ENCODE measurements around the gene STRN4.

Gene STRN4

GRCh38 chr19:46742926-46743480, 3.2 kb downstream of the STRN4 start:
- DNase-seq: no peak

GRCh38 chr19:46741447-46741846, 4.8 kb downstream of the STRN4 start:
- no peak for DNase-seq

GRCh38 chr19:46739290-46739771, 6.9 kb downstream of the STRN4 start:
- no peak for DNase-seq

GRCh38 chr19:46737761-46738171, 8.5 kb downstream of the STRN4 start:
- DNase-seq: no peak

- DNase-seq: no peak
Measured at GRCh38 chr19:46737298-46737654, 9.0 kb downstream of the STRN4 start.

- DNase-seq: no peak
Measured at GRCh38 chr19:46736531-46737297, 9.5 kb downstream of the STRN4 start.

- no peak for DNase-seq
Measured at GRCh38 chr19:46733690-46734292, 12.5 kb downstream of the STRN4 start.

GRCh38 chr19:46732966-46733689, 13.1 kb downstream of the STRN4 start:
- DNase-seq: no peak

GRCh38 chr19:46732172-46732938, 13.9 kb downstream of the STRN4 start:
- no peak for DNase-seq

- no peak for DNase-seq
Measured at GRCh38 chr19:46731584-46731983, 14.7 kb downstream of the STRN4 start.

- DNase-seq: no peak
Measured at GRCh38 chr19:46731007-46731501, 15.2 kb downstream of the STRN4 start.

GRCh38 chr19:46730595-46730994, 15.7 kb downstream of the STRN4 start:
- DNase-seq: no peak

- no peak for DNase-seq
Measured at GRCh38 chr19:46730187-46730586, 16.1 kb downstream of the STRN4 start.

- no peak for DNase-seq
Measured at GRCh38 chr19:46729696-46730095, 16.6 kb downstream of the STRN4 start.

GRCh38 chr19:46728693-46729339, 17.4 kb downstream of the STRN4 start:
- DNase-seq: peak; percentile 9 to 29 (median 27)

GRCh38 chr19:46728208-46728607, 18.0 kb downstream of the STRN4 start:
- no peak for DNase-seq

GRCh38 chr19:46727757-46728156, 18.5 kb downstream of the STRN4 start:
- no peak for DNase-seq

- DNase-seq: no peak
Measured at GRCh38 chr19:46726971-46727501, 19.2 kb downstream of the STRN4 start.

GRCh38 chr19:46726551-46726950, 19.7 kb downstream of the STRN4 start:
- DNase-seq: peak in 1 of 3 experiments; percentile 3

- DNase-seq: no peak
Measured at GRCh38 chr19:46725859-46726393, 20.3 kb downstream of the STRN4 start.

Data from NCI-H1417 (cell line).